ENCODE measurements around the gene VAMP7. TPM values are rescaled to one million over a fixed set of nuclear protein-coding genes. Genes with fewer than 3 reads are reported as not detected.

VAMP7 gene
- total RNA-seq, 1 experiment from 2014 or later, result 78.4 TPM

DNA sequence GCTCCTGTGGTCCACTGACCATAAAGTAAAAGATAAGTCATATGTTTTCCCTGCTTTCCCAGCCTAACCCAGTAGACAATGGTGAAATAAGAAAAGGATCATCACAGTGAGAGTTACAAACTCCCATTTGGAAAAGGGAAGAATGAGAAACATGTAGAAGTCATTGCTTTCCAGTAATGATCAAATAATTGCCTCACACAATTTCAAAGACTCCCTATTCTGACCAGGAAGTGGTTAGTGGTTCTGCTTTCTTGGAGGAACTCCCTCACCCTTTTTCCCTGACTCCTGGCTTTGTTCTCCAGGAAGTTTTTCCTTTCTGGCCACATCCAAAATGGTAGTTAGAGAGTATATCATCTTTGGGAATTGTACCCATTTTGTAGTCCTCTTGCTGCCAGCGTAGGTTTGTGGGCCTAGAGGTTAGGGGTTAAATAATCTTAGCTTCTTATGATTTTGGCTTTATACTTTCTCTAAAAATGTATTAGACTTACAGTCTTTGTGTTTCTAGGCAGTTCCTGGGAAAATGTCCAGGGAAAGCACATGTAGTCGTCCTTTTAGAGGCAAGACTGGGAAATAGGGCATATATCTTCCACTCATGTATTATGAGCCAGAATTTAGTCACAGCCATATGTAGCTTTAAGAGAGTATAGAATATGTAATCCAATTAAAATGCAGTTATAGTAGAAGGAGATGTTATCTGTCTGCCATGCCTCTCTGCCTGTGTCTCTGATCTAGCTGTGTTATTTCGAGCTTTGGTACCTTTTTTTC lies 10.5 kb downstream of the VAMP7 start:
- H3K9me3 ChIP-seq (ENCODE audit: control insufficient read depth, insufficient read depth, low read depth, low read length), result no peaks in the 10 kb centered on the region
- H3K27ac ChIP-seq (ENCODE audit: low read length), result no peak overlapping the region
- no peak overlapping the region for H3K4me3 ChIP-seq (ENCODE audit: low read depth in 2 of 2, low read length in 2 of 2)
- ChIA-PET POLR2A (no interaction called here), CTCF (no interaction called here)
- no TSS peak for BruUV-seq (replicated peaks)
- H3K4me1 ChIP-seq (ENCODE audit: control insufficient read depth, insufficient read depth, low read length), result no peaks in the 10 kb centered on the region; the same call in 1 of the 2 replicates
- intact Hi-C loops (cut with micrococcal nuclease; ENCODE audit: unreplicated experiment) (no loop called here), in situ Hi-C loops (cut with HindIII; ENCODE audit: low pct_unique_long_range_greater_than_20kb, low sequenced_read_pairs) (no loop called here)
- no peaks in the 10 kb centered on the region for H3K27me3 ChIP-seq (ENCODE audit: control insufficient read depth, insufficient read depth, low read length)
- TF ChIP-seq SIN3A (IDR thresholded peaks at IDR 0.05; ENCODE audit: borderline replicate concordance, insufficient read depth, low read depth, low read length) (no peak), TCF7L2 (IDR thresholded peaks at IDR 0.05; ENCODE audit: low read depth, low read length) (no peak), POLR2AphosphoS5 (IDR thresholded peaks at IDR 0.05; ENCODE audit: low read depth, low read length) (no peak)
- TF ChIP-seq, protein P1, sequence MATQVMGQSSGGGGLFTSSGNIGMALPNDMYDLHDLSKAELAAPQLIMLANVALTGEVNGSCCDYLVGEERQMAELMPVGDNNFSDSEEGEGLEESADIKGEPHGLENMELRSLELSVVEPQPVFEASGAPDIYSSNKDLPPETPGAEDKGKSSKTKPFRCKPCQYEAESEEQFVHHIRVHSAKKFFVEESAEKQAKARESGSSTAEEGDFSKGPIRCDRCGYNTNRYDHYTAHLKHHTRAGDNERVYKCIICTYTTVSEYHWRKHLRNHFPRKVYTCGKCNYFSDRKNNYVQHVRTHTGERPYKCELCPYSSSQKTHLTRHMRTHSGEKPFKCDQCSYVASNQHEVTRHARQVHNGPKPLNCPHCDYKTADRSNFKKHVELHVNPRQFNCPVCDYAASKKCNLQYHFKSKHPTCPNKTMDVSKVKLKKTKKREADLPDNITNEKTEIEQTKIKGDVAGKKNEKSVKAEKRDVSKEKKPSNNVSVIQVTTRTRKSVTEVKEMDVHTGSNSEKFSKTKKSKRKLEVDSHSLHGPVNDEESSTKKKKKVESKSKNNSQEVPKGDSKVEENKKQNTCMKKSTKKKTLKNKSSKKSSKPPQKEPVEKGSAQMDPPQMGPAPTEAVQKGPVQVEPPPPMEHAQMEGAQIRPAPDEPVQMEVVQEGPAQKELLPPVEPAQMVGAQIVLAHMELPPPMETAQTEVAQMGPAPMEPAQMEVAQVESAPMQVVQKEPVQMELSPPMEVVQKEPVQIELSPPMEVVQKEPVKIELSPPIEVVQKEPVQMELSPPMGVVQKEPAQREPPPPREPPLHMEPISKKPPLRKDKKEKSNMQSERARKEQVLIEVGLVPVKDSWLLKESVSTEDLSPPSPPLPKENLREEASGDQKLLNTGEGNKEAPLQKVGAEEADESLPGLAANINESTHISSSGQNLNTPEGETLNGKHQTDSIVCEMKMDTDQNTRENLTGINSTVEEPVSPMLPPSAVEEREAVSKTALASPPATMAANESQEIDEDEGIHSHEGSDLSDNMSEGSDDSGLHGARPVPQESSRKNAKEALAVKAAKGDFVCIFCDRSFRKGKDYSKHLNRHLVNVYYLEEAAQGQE (IDR thresholded peaks at IDR 0.05; ENCODE audit: insufficient read depth in 1 of 2, low read depth in 2 of 2, low read length in 1 of 2), result no peak
- TF ChIP-seq, protein P2, sequence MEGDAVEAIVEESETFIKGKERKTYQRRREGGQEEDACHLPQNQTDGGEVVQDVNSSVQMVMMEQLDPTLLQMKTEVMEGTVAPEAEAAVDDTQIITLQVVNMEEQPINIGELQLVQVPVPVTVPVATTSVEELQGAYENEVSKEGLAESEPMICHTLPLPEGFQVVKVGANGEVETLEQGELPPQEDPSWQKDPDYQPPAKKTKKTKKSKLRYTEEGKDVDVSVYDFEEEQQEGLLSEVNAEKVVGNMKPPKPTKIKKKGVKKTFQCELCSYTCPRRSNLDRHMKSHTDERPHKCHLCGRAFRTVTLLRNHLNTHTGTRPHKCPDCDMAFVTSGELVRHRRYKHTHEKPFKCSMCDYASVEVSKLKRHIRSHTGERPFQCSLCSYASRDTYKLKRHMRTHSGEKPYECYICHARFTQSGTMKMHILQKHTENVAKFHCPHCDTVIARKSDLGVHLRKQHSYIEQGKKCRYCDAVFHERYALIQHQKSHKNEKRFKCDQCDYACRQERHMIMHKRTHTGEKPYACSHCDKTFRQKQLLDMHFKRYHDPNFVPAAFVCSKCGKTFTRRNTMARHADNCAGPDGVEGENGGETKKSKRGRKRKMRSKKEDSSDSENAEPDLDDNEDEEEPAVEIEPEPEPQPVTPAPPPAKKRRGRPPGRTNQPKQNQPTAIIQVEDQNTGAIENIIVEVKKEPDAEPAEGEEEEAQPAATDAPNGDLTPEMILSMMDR (IDR thresholded peaks at IDR 0.05), result no peak
- DNase-seq (ENCODE audit: low read depth, low spot score) (no peak), ATAC-seq (no peak)
- H3K36me3 ChIP-seq (ENCODE audit: control insufficient read depth, insufficient read depth, low read length), result peaks cover 13% of the 10 kb centered on the region

DNA sequence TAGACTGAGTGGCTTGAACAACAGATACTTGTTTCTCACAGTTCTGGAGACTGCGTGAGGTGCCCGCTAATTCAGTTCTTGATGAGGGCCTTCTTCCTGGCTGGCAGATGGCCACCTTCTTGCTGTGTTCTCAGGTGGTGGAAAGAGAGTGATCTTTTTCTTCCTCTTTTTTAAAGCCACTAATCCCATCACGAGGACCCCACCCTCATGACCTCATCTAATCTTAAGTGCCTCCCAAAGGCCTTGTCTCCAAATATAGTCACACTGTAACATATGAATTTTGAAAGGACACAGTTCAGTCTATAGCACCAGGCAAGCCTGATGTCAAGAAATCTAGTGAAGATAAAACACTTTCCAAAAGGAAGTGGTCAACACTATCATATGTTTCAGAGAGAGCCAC lies 12.4 kb downstream of the VAMP7 start:
- Histone ChIP-seq H3K27ac (ENCODE audit: low read length) (no peak overlapping the region), H3K36me3 (ENCODE audit: control insufficient read depth, insufficient read depth, low read length) (peaks cover 23% of the 10 kb centered on the region), H3K4me3 (ENCODE audit: low read depth in 2 of 2, low read length in 2 of 2) (no peak overlapping the region), H3K4me1 (ENCODE audit: control insufficient read depth, insufficient read depth, low read length) (no peaks in the 10 kb centered on the region), H3K27me3 (ENCODE audit: control insufficient read depth, insufficient read depth, low read length) (no peaks in the 10 kb centered on the region), H3K9me3 (ENCODE audit: control insufficient read depth, insufficient read depth, low read depth, low read length) (no peaks in the 10 kb centered on the region)
- DNase-seq (ENCODE audit: low read depth, low spot score) (no peak), ATAC-seq (no peak)
- ChIA-PET CTCF (no interaction called here), POLR2A (no interaction called here)
- TF ChIP-seq TCF7L2 (IDR thresholded peaks at IDR 0.05; ENCODE audit: low read depth, low read length) (no peak), POLR2AphosphoS5 (IDR thresholded peaks at IDR 0.05; ENCODE audit: low read depth, low read length) (no peak), SIN3A (IDR thresholded peaks at IDR 0.05; ENCODE audit: borderline replicate concordance, insufficient read depth, low read depth, low read length) (no peak)
- TF ChIP-seq, protein P1 (IDR thresholded peaks at IDR 0.05; ENCODE audit: insufficient read depth in 1 of 2, low read depth in 2 of 2, low read length in 1 of 2), result no peak
- TF ChIP-seq, protein P2 (IDR thresholded peaks at IDR 0.05), result no peak
- intact Hi-C loops (cut with micrococcal nuclease; ENCODE audit: unreplicated experiment) (no loop called here), in situ Hi-C loops (cut with HindIII; ENCODE audit: low pct_unique_long_range_greater_than_20kb, low sequenced_read_pairs) (no loop called here)
- no TSS peak for BruUV-seq (replicated peaks)

All from Panc1 (cell line).